H54 (cell line): ENCODE results near the gene GULP1.

ENCODE experiments used
- DNase-seq: peaks from one replicate; pipeline ENCODE4 v3.0.0; 2011; ENCODE audit warnings: low spot score, mixed read lengths; ENCODE audit not compliant: insufficient read length
- FAIRE-seq: peaks from 3 replicates; lab custom pipeline; 2011; peaks lifted over from hg19 to GRCh38; lab: Jason Lieb, UNC
- POLR2A ChIP-seq: IDR thresholded peaks from 2 replicates; pipeline ENCODE4 v1.6.1; 2011; ENCODE audit warnings: low read depth, mild to moderate bottlenecking, low read length

GULP1 gene

GRCh38 chr2:188385857-188386256 is 94.2 kb downstream of the GULP1 start:
- TF ChIP-seq POLR2A: no peak
- DNase-seq: no peak

GRCh38 chr2:188388831-188389230 is 97.2 kb downstream of the GULP1 start:
- no peak for DNase-seq
- FAIRE-seq: no peak
- no peak for TF ChIP-seq POLR2A

More at GRCh38 chr2:188385857-188386256, 94.2 kb downstream of the GULP1 start:
- FAIRE-seq: no peak

- no peak for TF ChIP-seq POLR2A
- FAIRE-seq (no peak), DNase-seq (no peak)
Measured at GRCh38 chr2:188391354-188391753, 99.7 kb downstream of the GULP1 start.

- TF ChIP-seq POLR2A: no peak
- no peak for DNase-seq
- no peak for FAIRE-seq
Measured at GRCh38 chr2:188394931-188395472, 103.3 kb downstream of the GULP1 start.

- DNase-seq (no peak), FAIRE-seq (no peak)
Measured at GRCh38 chr2:188395903-188396689, 104.4 kb downstream of the GULP1 start.

GRCh38 chr2:188399159-188399558 is 107.5 kb downstream of the GULP1 start:
- DNase-seq: peak; percentile 7
- no peak for TF ChIP-seq POLR2A
- peak; percentile 95 for FAIRE-seq

More at GRCh38 chr2:188395903-188396689, 104.4 kb downstream of the GULP1 start:
- TF ChIP-seq POLR2A: no peak

GRCh38 chr2:188403676-188404075 is 112.0 kb downstream of the GULP1 start:
- DNase-seq (no peak), FAIRE-seq (no peak)
- TF ChIP-seq POLR2A: no peak

- no peak for TF ChIP-seq POLR2A
- FAIRE-seq: peak; percentile 75
- peak; percentile 4 for DNase-seq
Measured at GRCh38 chr2:188404341-188405004, 112.8 kb downstream of the GULP1 start.

- TF ChIP-seq POLR2A: no peak
- DNase-seq: no peak
- no peak for FAIRE-seq
Measured at GRCh38 chr2:188406414-188406813, 114.7 kb downstream of the GULP1 start.

GRCh38 chr2:188410504-188411235 is 119.0 kb downstream of the GULP1 start:
- DNase-seq: no peak
- TF ChIP-seq POLR2A: no peak
- FAIRE-seq: no peak

- TF ChIP-seq POLR2A: no peak
- no peak for DNase-seq
- FAIRE-seq: no peak
Measured at GRCh38 chr2:188412190-188412589, 120.5 kb downstream of the GULP1 start.

GRCh38 chr2:188414411-188414810 is 122.7 kb downstream of the GULP1 start:
- TF ChIP-seq POLR2A: no peak
- no peak for DNase-seq
- no peak for FAIRE-seq

- FAIRE-seq: peak; percentile 38
- no peak for TF ChIP-seq POLR2A
- no peak for DNase-seq
Measured at GRCh38 chr2:188414869-188415753, 123.4 kb downstream of the GULP1 start.
